HG03103 (cell line): Measurements from ENCODE around the gene TAF3.
"Not testable (repeated sequence)": the region's sequence is repeated elsewhere in the genome, so short reads cannot be mapped to it uniquely, and the experiment has no call there.

Experiments
- ATAC-seq: cut with Tn5 transposase; IDR thresholded peaks from one replicate; pipeline ENCODE4 v1.9.1; 2021; ENCODE audit warnings: low read depth; ENCODE audit not compliant: unreplicated experiment

The TAF3 gene

GRCh38 chr10:7818295-7819120 is at the start of gene TAF3:
TAF3 (plus strand) TSS chr10:7818505; CDS start chr10:7818710, 205 bp downstream.
- ATAC-seq = peak; percentile 86

- ATAC-seq = no peak
Measured at GRCh38 chr10:7773845-7774801, 44.2 kb upstream of the TAF3 start.

- no peak for ATAC-seq
Measured at GRCh38 chr10:7776777-7777176, 41.5 kb upstream of the TAF3 start.

GRCh38 chr10:7782194-7782593 is 36.1 kb upstream of the TAF3 start:
- ATAC-seq = not testable (repeated sequence)

- ATAC-seq = no peak
Measured at GRCh38 chr10:7786430-7786829, 31.9 kb upstream of the TAF3 start.

- ATAC-seq = peak; percentile 8
Measured at GRCh38 chr10:7787150-7787856, 31.0 kb upstream of the TAF3 start.

- peak; percentile 92 for ATAC-seq
Measured at GRCh38 chr10:7787857-7788638, 30.3 kb upstream of the TAF3 start, which contains the start of the genes ATP5F1C and KIN. ATP5F1C (plus strand) TSS chr10:7788177; CDS start chr10:7788208, 31 bp downstream. KIN (minus strand) TSS chr10:7787993; CDS start chr10:7787933, 60 bp downstream.

- peak; percentile 15 for ATAC-seq
Measured at GRCh38 chr10:7788639-7789286, 29.5 kb upstream of the TAF3 start.

GRCh38 chr10:7789390-7789789 is 28.9 kb upstream of the TAF3 start:
- ATAC-seq = no peak

GRCh38 chr10:7792541-7792940 is 25.8 kb upstream of the TAF3 start:
- ATAC-seq = no peak

- no peak for ATAC-seq
Measured at GRCh38 chr10:7794251-7795026, 23.9 kb upstream of the TAF3 start.

- ATAC-seq = no peak
Measured at GRCh38 chr10:7795605-7796004, 22.7 kb upstream of the TAF3 start.

GRCh38 chr10:7797582-7797981 is 20.7 kb upstream of the TAF3 start:
- ATAC-seq = no peak

- no peak for ATAC-seq
Measured at GRCh38 chr10:7802606-7803005, 15.7 kb upstream of the TAF3 start.

GRCh38 chr10:7804216-7804615 is 14.1 kb upstream of the TAF3 start:
- no peak for ATAC-seq

- no peak for ATAC-seq
Measured at GRCh38 chr10:7804741-7805140, 13.6 kb upstream of the TAF3 start.

- ATAC-seq = no peak
Measured at GRCh38 chr10:7808686-7809267, 9.5 kb upstream of the TAF3 start.

GRCh38 chr10:7810443-7810842 is 7.9 kb upstream of the TAF3 start:
- ATAC-seq = no peak
